GM12892 (cell line): ENCODE results near the gene VSIG10L2.

Experiments used
- POLR2A ChIP-seq: IDR thresholded peaks from 2 replicates; pipeline ENCODE4 v1.6.1; 2011; ENCODE audit warnings: low read depth, low read length, control low read depth
- POLR2AphosphoS5 ChIP-seq: IDR thresholded peaks from 2 replicates; pipeline ENCODE4 v1.6.1; 2011; ENCODE audit warnings: low read depth, low read length, control low read depth
- TAF1 ChIP-seq: IDR thresholded peaks from 2 replicates; pipeline ENCODE4 v1.6.1; 2011; ENCODE audit warnings: low read depth, mild to moderate bottlenecking, control low read depth, low read length, borderline replicate concordance

GRCh38 chr11:125930076-125930450 is 15.8 kb upstream of the VSIG10L2 start:
- no peak for TF ChIP-seq POLR2A
- TF ChIP-seq POLR2AphosphoS5, result no peak
- no peak for TF ChIP-seq TAF1
